Progenitor cell of endocrine pancreas (in vitro differentiated cells): Measurements from ENCODE around the gene TRIM43B. TPM values are rescaled to one million over a fixed set of nuclear protein-coding genes. Genes with fewer than 3 reads are reported as not detected.
"Not testable (repeated sequence)": the region's sequence is repeated elsewhere in the genome, so short reads cannot be mapped to it uniquely, and the experiment has no call there.

Source experiments
- DNase-seq: peaks from one replicate; pipeline ENCODE4 v3.0.0; 2021; ENCODE audit warnings: low spot score; ENCODE audit not compliant: unreplicated experiment
- H3K27ac Mint-ChIP-seq: 2 replicates; pipeline ENCODE4 v1.8.0; 2021; ENCODE audit warnings: mild to moderate bottlenecking, moderate library complexity, mixed read lengths
- H3K27me3 Mint-ChIP-seq: 2 replicates; pipeline ENCODE4 v1.8.0; 2021; ENCODE audit warnings: mixed read lengths
- H3K36me3 Mint-ChIP-seq: 2 replicates; pipeline ENCODE4 v1.8.0; 2022; ENCODE audit warnings: mixed read lengths; ENCODE audit not compliant: insufficient read depth
- H3K4me1 Mint-ChIP-seq: 2 replicates; pipeline ENCODE4 v1.8.0; 2021; ENCODE audit warnings: low read depth, mixed read lengths
- H3K4me3 Mint-ChIP-seq: 2 replicates; pipeline ENCODE4 v1.8.0; 2021; ENCODE audit warnings: low read depth, mild to moderate bottlenecking, moderate library complexity, mixed read lengths
- H3K9me3 Mint-ChIP-seq: 2 replicates; pipeline ENCODE4 v1.8.0; 2021; ENCODE audit warnings: low read depth, mixed read lengths
- total RNA-seq: library from RNA; stranded (reverse); gene quantifications from 2 replicates; pipeline ENCODE4 v1.2.1, GENCODE V29; 2021

TRIM43B gene
- total RNA-seq, 1 donor from 2014 or later: not detected

DNA sequence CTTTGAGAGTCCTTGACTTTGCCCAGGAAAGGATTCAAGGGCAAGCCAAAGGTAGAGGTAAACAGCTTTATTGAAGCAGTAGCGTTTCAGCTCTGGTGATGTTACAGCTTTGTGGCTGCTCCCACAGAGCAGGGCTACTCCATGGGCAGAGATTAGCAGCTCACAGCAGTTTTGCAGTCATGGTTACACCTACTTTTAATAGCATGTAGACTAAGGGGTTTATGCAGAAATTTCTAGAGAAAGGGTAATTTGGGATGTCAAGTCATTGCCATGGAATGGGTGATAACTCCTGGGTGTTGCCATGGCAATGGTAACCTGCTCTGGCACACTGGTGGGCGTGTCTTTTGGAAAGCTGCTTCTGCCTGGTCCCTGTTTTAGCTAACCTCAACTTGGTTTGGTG is 18.0 kb downstream of the TRIM43B start:
- H3K4me1 Mint-ChIP-seq, H3K27me3 Mint-ChIP-seq, H3K9me3 Mint-ChIP-seq, DNase-seq, H3K27ac Mint-ChIP-seq, H3K4me3 Mint-ChIP-seq, H3K36me3 Mint-ChIP-seq: not testable (repeated sequence)

DNA sequence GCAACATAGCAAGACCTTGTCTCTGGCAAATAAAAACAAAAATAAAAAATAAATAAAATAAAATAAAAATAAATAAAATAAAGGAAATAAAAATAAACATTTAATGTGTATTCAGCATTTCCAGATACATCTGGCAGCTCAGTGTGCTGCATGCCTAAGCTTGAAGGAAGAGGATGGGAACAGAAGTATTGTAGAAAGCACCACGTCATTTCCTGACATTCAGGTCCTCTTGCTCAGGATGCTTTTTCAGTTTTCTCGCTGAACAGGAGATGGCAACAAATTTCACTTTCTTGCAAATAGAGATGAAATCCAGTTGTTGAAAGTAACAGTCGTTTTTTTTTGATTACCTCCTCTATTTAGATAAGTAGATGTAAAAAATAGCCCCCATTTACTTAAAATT is 21.3 kb downstream of the TRIM43B start:
- H3K27me3 Mint-ChIP-seq, H3K9me3 Mint-ChIP-seq, DNase-seq, H3K27ac Mint-ChIP-seq, H3K4me3 Mint-ChIP-seq, H3K4me1 Mint-ChIP-seq, H3K36me3 Mint-ChIP-seq: not testable (repeated sequence)

DNA sequence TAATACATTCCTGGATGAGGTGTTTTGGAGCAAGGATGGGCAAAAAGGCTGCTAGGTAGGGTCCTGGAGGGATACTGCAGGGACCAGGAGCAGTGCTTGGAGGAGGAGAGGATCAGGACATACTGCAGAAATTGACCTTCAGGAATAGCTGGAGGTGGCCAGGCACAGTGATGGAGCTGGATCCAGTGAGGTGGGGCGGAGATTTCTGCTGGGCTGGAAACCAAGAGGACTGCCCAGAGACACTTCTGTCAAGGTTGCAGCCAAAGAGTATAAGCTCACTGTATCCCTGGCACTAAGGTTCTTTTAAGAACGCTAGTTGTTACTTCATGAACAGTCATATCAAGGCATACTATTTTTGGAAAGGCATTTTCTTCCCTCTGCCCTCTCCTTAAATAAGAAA is 39.2 kb downstream of the TRIM43B start:
- not testable (repeated sequence) for H3K4me3 Mint-ChIP-seq, H3K9me3 Mint-ChIP-seq, H3K27me3 Mint-ChIP-seq, H3K4me1 Mint-ChIP-seq, DNase-seq, H3K36me3 Mint-ChIP-seq, H3K27ac Mint-ChIP-seq

DNA sequence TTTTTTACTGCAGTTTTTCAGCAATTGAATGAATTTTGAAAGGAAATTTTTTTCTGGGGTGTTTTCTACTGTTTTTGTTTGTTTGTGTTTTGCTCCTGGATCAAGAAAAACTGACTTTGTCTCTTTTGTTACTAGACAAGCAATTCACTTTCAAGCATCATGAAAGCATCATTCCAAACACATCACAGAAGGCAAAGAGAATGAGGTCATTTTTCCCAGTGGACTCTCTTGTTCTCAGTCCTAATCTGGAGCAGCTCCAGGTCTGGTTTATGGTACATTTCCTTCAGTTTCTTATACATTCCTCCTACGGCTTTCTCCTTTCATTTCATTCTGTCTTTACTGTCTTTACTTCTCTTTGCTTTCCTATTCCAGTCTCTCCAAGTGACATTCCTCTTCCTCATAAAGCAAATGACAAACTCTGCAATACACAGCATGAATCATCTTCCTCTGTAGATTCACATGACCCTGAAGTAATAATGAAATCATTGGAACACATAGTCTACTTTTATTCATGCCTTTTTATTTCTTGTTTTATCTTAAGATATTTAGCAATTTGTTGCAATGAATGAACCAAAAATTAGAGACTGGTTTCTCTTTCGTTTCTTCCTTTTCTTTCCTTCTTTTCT is 42.0 kb downstream of the TRIM43B start:
- H3K27ac Mint-ChIP-seq, H3K4me1 Mint-ChIP-seq, H3K9me3 Mint-ChIP-seq, H3K4me3 Mint-ChIP-seq, H3K27me3 Mint-ChIP-seq, H3K36me3 Mint-ChIP-seq, DNase-seq: not testable (repeated sequence)

DNA sequence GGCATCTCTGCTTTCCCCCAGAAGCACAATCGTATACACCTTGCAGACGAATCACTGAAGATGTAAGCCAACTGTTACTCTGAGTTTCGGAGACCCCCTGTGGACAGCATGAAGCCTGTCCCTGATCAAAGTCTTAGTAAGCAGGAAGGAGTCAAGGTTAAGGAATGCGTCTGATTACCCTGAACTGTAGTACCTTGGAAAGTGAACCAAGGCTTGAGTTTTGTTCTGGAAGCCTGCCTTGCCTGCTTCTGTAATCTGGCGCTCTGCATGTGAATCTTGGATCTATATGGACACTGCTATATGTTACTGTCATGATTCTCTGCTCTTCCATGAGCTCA is 48.7 kb downstream of the TRIM43B start:
- H3K4me3 Mint-ChIP-seq, H3K27ac Mint-ChIP-seq, H3K36me3 Mint-ChIP-seq, DNase-seq, H3K4me1 Mint-ChIP-seq, H3K9me3 Mint-ChIP-seq: not testable (repeated sequence)
- H3K27me3 Mint-ChIP-seq: peaks cover 10% of the 10 kb centered on the region

DNA sequence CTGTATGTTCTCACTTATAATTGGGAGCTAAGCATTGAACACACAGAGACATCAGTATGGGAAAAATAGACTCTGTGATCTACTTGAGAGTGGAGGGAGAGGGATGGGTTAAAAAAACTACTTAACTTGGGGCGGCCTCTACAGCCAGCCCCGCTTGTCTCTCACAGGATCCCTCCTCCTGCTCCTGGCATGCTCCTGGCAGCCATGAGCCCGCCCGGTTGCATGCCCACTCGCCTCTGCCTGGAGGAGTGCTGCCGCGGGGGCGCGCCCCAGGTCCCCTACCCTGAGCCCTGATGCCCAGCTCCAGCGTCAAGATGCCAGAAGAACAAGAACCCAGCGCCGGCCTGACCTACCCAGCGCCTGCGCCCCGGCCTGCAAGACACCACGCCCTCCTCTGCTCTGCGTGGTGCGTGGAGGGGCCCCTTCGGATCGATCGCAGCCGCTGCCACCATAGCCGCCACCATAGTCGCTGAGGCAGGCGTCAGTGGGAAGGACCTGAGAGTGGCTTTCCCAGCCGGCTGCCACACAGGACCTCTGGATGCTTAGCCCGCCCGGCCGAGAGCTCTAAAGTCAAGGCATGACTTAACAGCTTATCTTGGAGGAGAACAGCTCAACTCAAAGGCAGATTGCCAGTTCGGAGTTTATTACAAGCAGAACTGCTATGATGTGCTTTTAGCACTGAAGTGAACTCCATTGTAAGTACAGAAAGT is 49.2 kb downstream of the TRIM43B start:
- peaks cover 10% of the 10 kb centered on the region for H3K27me3 Mint-ChIP-seq
- not testable (repeated sequence) for DNase-seq, H3K4me1 Mint-ChIP-seq, H3K9me3 Mint-ChIP-seq, H3K36me3 Mint-ChIP-seq, H3K4me3 Mint-ChIP-seq, H3K27ac Mint-ChIP-seq

DNA sequence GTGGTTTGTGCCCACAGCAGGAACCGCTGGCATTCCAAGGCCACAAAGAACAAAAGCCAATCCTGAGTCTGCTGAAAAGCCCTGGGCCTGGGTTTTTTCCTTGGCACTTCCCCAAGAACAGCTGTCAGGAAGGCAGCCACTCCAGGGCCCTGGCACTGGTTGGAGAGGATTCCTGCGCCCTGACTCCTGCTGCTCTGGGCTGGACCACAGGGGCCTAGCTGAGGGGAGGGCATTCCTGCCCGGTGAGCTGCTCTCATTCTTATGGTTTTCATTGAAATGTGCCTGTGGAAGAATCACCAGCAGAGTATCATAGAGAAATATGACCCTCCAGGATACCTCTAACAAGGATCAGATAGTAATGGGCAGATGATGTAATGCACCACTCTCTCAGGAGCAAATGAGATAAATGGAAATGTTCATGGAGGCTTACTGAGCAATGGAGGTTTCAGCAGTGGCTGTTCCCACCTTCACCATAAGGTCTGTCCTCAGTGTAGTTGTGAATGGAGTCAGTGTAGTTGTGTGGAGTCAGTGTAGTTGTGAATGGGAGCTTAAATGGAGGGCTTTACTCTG is 50.0 kb downstream of the TRIM43B start:
- not testable (repeated sequence) for H3K27ac Mint-ChIP-seq, H3K4me1 Mint-ChIP-seq, H3K36me3 Mint-ChIP-seq, H3K9me3 Mint-ChIP-seq, DNase-seq, H3K4me3 Mint-ChIP-seq
- peaks cover 10% of the 10 kb centered on the region for H3K27me3 Mint-ChIP-seq

DNA sequence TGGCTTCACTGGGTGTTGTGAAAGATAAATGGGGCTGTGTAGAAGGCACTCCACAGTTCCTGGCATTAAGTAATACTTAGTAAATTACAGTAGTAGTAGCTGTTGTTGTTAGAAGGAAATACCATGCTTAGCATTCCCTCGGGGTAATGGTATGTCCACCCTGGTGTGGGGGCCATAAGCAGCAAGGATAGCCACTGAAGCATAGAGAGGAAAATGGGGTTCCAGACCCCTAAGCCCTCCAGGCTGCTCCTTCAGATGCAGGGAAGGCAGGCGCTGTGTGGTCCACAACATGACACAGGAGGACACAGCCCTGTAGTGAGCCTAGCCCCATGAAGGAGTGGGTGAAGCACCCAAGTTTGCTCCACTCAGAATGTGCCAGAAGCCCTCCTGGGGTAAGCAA is 50.6 kb downstream of the TRIM43B start:
- H3K4me1 Mint-ChIP-seq, H3K36me3 Mint-ChIP-seq, H3K4me3 Mint-ChIP-seq, DNase-seq, H3K27ac Mint-ChIP-seq, H3K9me3 Mint-ChIP-seq: not testable (repeated sequence)
- H3K27me3 Mint-ChIP-seq: peaks cover 10% of the 10 kb centered on the region

DNA sequence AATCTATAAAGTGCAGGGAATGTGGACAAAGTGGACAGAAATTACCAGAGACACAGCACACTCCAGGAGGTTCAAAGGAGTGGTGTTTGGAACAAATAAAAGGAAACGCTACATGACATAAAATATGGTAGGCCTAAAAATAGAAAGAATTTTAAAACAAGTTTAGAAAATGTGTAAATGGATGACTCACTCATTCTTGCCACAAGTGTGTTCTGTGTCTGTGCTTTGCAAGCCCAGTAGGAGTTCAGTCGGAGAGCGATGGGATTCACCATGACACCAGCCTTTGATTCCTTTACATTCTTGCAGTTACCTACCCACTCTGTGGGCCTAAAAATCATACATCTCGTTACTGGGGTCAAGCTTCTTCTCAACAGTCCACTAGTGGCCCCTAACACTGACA is 51.2 kb downstream of the TRIM43B start:
- not testable (repeated sequence) for H3K27ac Mint-ChIP-seq, H3K4me3 Mint-ChIP-seq, H3K36me3 Mint-ChIP-seq, H3K4me1 Mint-ChIP-seq, DNase-seq, H3K9me3 Mint-ChIP-seq
- peaks cover 10% of the 10 kb centered on the region for H3K27me3 Mint-ChIP-seq

DNA sequence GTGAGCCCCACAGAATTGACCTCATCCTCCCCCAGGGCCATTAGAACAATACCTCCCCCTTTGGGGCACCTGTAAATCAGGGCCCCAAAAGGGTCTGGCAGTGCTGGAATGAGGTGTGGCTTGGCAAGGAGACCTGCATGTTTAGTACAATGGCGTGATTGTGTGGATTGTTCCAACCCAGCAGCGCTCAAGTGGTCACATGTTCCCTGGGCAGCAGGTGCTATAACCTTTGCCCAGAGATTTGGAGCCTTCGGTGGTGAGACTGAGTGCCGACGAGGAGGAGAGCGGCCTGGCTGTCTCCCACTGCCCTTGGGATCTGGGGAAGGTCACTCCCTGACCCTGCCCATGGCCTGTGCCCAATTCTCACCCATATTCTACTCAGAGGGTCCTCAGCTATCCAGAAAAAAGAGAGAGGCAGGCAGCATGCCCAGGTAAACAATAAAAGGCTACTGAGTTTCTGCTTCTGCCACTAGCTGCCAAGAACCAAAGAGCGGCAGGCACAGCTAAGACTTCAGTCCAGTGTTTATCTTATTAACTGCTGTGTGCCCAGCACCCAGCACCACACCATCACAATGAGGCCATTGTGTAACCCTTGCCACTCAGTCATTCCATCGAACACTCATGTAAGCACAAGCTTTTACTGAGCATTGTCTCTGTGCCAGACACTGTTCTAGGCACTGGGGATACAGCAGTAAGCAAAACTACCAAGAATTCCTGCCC is 54.6 kb downstream of the TRIM43B start:
- H3K36me3 Mint-ChIP-seq, H3K4me1 Mint-ChIP-seq, H3K9me3 Mint-ChIP-seq, DNase-seq, H3K27ac Mint-ChIP-seq, H3K4me3 Mint-ChIP-seq: not testable (repeated sequence)
- peaks cover 16% of the 10 kb centered on the region for H3K27me3 Mint-ChIP-seq

DNA sequence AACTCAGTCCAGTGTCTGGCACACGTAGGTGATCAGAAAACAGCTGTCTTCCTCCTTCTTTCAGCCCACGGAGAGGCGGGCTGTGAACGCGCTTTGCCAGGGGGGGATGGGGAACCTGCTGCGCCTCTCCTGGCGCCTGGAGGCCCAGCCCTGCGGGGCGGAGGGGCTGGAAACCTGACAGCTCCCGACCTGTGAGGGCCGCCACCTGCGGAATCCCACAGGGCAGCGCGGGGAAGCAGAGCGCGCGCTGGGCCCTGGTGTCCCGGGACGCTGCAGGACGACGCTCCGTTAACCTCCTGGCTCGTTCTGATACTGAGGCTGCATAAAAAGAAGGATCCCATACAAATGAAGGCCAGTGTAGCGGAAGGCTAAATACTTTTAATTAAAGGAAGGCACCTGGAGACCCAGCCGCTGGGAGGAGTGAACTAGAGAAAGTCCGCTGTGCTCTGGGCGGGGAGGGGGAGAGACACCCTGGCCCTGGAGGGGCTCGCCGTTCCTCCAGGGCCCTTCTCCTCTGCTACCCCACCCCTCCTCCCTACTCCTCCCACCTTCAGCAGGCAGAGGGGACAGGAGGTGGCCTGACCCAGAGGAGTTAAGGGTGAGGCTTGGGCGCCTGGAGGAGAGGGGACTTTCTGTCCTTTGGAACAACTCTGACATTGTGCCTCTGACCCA is 57.2 kb downstream of the TRIM43B start:
- peaks cover 20% of the 10 kb centered on the region for H3K27me3 Mint-ChIP-seq
- H3K36me3 Mint-ChIP-seq, H3K9me3 Mint-ChIP-seq, H3K27ac Mint-ChIP-seq, H3K4me1 Mint-ChIP-seq, H3K4me3 Mint-ChIP-seq, DNase-seq: not testable (repeated sequence)
